ENCODE measurements around the gene C9orf78. TPM values are rescaled to one million over a fixed set of nuclear protein-coding genes. Genes with fewer than 3 reads are reported as not detected.
A peak's percentile ranks its signal among the peaks of the same experiment; 100 is the strongest.

C9orf78 gene
- total and polyA plus RNA-seq, 9 of the 15 experiments (the other 6 are each of a cell fraction or from before 2014, with no cell fraction given) = 94.6 to 266 (median 202) TPM

DNA sequence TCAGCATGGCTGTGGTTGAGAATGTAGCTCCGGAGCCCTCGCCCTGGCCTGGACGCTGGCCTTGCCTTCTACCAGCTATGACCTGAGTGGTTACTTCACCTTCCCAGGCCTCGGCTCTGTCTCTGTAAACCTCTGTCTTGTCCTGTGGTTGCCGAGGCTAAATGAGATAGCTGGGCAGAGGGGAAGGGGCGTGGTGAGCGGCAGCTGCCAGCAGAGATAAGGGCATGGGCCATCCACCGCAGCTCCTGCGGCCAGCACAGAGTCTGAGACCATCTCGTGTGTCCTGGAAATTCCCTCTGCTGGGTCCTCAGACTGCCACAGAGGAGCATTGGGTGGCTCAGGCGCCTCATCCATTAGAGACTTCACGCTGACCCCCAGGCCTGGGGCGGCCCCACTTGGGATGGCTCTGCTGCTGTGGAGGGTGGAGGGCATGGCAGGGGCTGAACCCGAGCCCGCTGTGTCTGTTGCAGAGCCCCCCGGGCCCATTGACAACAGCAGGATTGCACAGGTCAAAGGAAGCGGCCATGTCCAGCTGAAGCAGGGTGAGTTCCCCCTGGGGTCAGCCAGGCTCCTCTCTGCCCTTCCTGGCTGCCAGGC is 44.1 kb upstream of the C9orf78 start (continued):
- peak; percentile 93 for TF ChIP-seq BHLHE40 (IDR thresholded peaks at IDR 0.05; ENCODE audit: low read length)
- TF ChIP-seq, protein P1, sequence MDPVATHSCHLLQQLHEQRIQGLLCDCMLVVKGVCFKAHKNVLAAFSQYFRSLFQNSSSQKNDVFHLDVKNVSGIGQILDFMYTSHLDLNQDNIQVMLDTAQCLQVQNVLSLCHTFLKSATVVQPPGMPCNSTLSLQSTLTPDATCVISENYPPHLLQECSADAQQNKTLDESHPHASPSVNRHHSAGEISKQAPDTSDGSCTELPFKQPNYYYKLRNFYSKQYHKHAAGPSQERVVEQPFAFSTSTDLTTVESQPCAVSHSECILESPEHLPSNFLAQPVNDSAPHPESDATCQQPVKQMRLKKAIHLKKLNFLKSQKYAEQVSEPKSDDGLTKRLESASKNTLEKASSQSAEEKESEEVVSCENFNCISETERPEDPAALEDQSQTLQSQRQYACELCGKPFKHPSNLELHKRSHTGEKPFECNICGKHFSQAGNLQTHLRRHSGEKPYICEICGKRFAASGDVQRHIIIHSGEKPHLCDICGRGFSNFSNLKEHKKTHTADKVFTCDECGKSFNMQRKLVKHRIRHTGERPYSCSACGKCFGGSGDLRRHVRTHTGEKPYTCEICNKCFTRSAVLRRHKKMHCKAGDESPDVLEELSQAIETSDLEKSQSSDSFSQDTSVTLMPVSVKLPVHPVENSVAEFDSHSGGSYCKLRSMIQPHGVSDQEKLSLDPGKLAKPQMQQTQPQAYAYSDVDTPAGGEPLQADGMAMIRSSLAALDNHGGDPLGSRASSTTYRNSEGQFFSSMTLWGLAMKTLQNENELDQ (CRISPR knock-in tag; IDR thresholded peaks at IDR 0.05; ENCODE audit: borderline replicate concordance) = no peak
- TF ChIP-seq, protein P2, sequence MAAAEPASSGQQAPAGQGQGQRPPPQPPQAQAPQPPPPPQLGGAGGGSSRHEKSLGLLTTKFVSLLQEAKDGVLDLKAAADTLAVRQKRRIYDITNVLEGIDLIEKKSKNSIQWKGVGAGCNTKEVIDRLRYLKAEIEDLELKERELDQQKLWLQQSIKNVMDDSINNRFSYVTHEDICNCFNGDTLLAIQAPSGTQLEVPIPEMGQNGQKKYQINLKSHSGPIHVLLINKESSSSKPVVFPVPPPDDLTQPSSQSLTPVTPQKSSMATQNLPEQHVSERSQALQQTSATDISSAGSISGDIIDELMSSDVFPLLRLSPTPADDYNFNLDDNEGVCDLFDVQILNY (CRISPR knock-in tag; IDR thresholded peaks at IDR 0.05) = no peak
- no peak for TF ChIP-seq HDGF (IDR thresholded peaks at IDR 0.05)
- no peak for TF ChIP-seq POU5F1 (IDR thresholded peaks at IDR 0.05; ENCODE audit: borderline replicate concordance, low read depth, low read length, partially characterized antibody)
- no peak for TF ChIP-seq CSDE1 (IDR thresholded peaks at IDR 0.05)
- TF ChIP-seq, protein P3, sequence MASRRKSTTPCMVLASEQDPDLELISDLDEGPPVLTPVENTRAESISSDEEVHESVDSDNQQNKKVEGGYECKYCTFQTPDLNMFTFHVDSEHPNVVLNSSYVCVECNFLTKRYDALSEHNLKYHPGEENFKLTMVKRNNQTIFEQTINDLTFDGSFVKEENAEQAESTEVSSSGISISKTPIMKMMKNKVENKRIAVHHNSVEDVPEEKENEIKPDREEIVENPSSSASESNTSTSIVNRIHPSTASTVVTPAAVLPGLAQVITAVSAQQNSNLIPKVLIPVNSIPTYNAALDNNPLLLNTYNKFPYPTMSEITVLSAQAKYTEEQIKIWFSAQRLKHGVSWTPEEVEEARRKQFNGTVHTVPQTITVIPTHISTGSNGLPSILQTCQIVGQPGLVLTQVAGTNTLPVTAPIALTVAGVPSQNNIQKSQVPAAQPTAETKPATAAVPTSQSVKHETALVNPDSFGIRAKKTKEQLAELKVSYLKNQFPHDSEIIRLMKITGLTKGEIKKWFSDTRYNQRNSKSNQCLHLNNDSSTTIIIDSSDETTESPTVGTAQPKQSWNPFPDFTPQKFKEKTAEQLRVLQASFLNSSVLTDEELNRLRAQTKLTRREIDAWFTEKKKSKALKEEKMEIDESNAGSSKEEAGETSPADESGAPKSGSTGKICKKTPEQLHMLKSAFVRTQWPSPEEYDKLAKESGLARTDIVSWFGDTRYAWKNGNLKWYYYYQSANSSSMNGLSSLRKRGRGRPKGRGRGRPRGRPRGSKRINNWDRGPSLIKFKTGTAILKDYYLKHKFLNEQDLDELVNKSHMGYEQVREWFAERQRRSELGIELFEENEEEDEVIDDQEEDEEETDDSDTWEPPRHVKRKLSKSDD (conservative IDR thresholded peaks at IDR 0.05; ENCODE audit: low read length) = no peak
- no peak for TF ChIP-seq HDAC1 (IDR thresholded peaks at IDR 0.05)
- TF ChIP-seq SETDB1 (IDR thresholded peaks at IDR 0.05; ENCODE audit: low read length) = no peak
- no peak for TF ChIP-seq ZNF586 (CRISPR knock-in tag; conservative IDR thresholded peaks at IDR 0.05)
- TF ChIP-seq, protein P4, sequence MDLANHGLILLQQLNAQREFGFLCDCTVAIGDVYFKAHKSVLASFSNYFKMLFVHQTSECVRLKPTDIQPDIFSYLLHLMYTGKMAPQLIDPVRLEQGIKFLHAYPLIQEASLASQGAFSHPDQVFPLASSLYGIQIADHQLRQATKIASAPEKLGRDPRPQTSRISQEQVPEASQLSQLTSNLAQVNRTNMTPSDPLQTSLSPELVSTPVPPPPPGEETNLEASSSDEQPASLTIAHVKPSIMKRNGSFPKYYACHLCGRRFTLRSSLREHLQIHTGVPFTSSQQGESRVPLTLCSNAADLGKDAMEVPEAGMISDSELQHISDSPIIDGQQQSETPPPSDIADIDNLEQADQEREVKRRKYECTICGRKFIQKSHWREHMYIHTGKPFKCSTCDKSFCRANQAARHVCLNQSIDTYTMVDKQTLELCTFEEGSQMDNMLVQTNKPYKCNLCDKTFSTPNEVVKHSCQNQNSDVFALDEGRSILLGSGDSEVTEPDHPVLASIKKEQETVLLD (IDR thresholded peaks at IDR 0.05) = no peak
- TF ChIP-seq POLR2B (IDR thresholded peaks at IDR 0.05; ENCODE audit: low read depth, partially characterized antibody) = no peak
- TF ChIP-seq THRAP3 (IDR thresholded peaks at IDR 0.05; ENCODE audit: borderline replicate concordance) = no peak
- no peak for TF ChIP-seq MCM3 (IDR thresholded peaks at IDR 0.05)
- no peak for TF ChIP-seq CBX5 (IDR thresholded peaks at IDR 0.05; ENCODE audit: borderline replicate concordance, low read depth)
- TF ChIP-seq ZNF431 (CRISPR knock-in tag; IDR thresholded peaks at IDR 0.05) = no peak
- TF ChIP-seq TAL1 (IDR thresholded peaks at IDR 0.05) = no peak
- TF ChIP-seq, protein P5, sequence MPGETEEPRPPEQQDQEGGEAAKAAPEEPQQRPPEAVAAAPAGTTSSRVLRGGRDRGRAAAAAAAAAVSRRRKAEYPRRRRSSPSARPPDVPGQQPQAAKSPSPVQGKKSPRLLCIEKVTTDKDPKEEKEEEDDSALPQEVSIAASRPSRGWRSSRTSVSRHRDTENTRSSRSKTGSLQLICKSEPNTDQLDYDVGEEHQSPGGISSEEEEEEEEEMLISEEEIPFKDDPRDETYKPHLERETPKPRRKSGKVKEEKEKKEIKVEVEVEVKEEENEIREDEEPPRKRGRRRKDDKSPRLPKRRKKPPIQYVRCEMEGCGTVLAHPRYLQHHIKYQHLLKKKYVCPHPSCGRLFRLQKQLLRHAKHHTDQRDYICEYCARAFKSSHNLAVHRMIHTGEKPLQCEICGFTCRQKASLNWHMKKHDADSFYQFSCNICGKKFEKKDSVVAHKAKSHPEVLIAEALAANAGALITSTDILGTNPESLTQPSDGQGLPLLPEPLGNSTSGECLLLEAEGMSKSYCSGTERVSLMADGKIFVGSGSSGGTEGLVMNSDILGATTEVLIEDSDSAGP (CRISPR knock-in tag; IDR thresholded peaks at IDR 0.05) = no peak
- no peak for TF ChIP-seq NBN (IDR thresholded peaks at IDR 0.05; ENCODE audit: low read depth)
- TF ChIP-seq XRCC4 (IDR thresholded peaks at IDR 0.05; ENCODE audit: extremely low read depth, insufficient read depth, insufficient read length) = no peak
- TF ChIP-seq CHD4 (IDR thresholded peaks at IDR 0.05; ENCODE audit: insufficient read depth, insufficient replicate concordance, low read depth, low read length, poor library complexity, severe bottlenecking) = no peak
